NCI-H1092 treated with DMSO at 0.1 percent for 48 hours (cell line): ENCODE measurements around the gene CST8.

Experiments
- DNase-seq: peaks from one replicate; lab custom pipeline; 2025; lab: John Stamatoyannopoulos, UW

CST8 gene

GRCh38 chr20:23476015-23476754, 14.7 kb upstream of the CST8 start:
- DNase-seq, result no peak

GRCh38 chr20:23477223-23477622, 13.7 kb upstream of the CST8 start:
- DNase-seq, result no peak

- DNase-seq, result no peak
These were observed 11.9 kb upstream of the CST8 start for GRCh38 chr20:23479043-23479442.

- DNase-seq, result no peak
These were observed 8.8 kb upstream of the CST8 start for GRCh38 chr20:23482138-23482537.

GRCh38 chr20:23484081-23484480, 6.8 kb upstream of the CST8 start:
- no peak for DNase-seq

- no peak for DNase-seq
These were observed 2.4 kb upstream of the CST8 start for GRCh38 chr20:23488470-23488869.

- no peak for DNase-seq
These were observed 1.9 kb upstream of the CST8 start for GRCh38 chr20:23488996-23489395.

- no peak for DNase-seq
These were observed 1.4 kb downstream of the CST8 start for GRCh38 chr20:23492292-23492691.

GRCh38 chr20:23493172-23493772, 2.4 kb downstream of the CST8 start:
- DNase-seq, result no peak

- no peak for DNase-seq
These were observed 6.6 kb downstream of the CST8 start for GRCh38 chr20:23497536-23497935.

GRCh38 chr20:23501926-23502325, 11.0 kb downstream of the CST8 start:
- DNase-seq, result no peak

GRCh38 chr20:23503649-23504048, 12.7 kb downstream of the CST8 start:
- DNase-seq, result no peak

GRCh38 chr20:23507346-23507745, 16.4 kb downstream of the CST8 start:
- no peak for DNase-seq

GRCh38 chr20:23508449-23509229, 17.7 kb downstream of the CST8 start:
- no peak for DNase-seq

GRCh38 chr20:23509247-23509913, 18.5 kb downstream of the CST8 start:
- no peak for DNase-seq

- DNase-seq, result no peak
These were observed 19.2 kb downstream of the CST8 start for GRCh38 chr20:23510000-23510590.

- DNase-seq, result no peak
These were observed 22.2 kb downstream of the CST8 start for GRCh38 chr20:23513164-23513563.

GRCh38 chr20:23514848-23515247, 23.9 kb downstream of the CST8 start:
- DNase-seq, result no peak

GRCh38 chr20:23515250-23515939, 24.5 kb downstream of the CST8 start:
- DNase-seq, result no peak

- DNase-seq, result no peak
These were observed 26.8 kb downstream of the CST8 start for GRCh38 chr20:23517719-23518118.

GRCh38 chr20:23519556-23519955, 28.6 kb downstream of the CST8 start:
- no peak for DNase-seq

GRCh38 chr20:23520185-23520584, 29.3 kb downstream of the CST8 start:
- no peak for DNase-seq
